ENCODE data around the gene FOXC1.

Gene FOXC1

GRCh38 chr6:1640476-1640875 lies 30.8 kb downstream of the FOXC1 start:
- H3K27me3 Mint-ChIP-seq (ENCODE audit: low read depth), result no peaks in the 10 kb centered on the region
- no peaks in the 10 kb centered on the region for H3K36me3 Mint-ChIP-seq (ENCODE audit: low read depth)
- H3K4me3 Mint-ChIP-seq, result no peak overlapping the region
- no peaks in the 10 kb centered on the region for H3K4me1 Mint-ChIP-seq (ENCODE audit: low read depth)
- no peak overlapping the region for H3K27ac Mint-ChIP-seq
- no peaks in the 10 kb centered on the region for H3K9me3 Mint-ChIP-seq

GRCh38 chr6:1641343-1641885 lies 31.7 kb downstream of the FOXC1 start:
- Mint-ChIP-seq H3K4me1 (ENCODE audit: low read depth) (no peaks in the 10 kb centered on the region), H3K36me3 (ENCODE audit: low read depth) (no peaks in the 10 kb centered on the region), H3K9me3 (no peaks in the 10 kb centered on the region), H3K4me3 (no peak overlapping the region), H3K27ac (no peak overlapping the region), H3K27me3 (ENCODE audit: low read depth) (no peaks in the 10 kb centered on the region)

- H3K27ac Mint-ChIP-seq, result no peak overlapping the region
- no peak overlapping the region for H3K4me3 Mint-ChIP-seq
- no peaks in the 10 kb centered on the region for H3K36me3 Mint-ChIP-seq (ENCODE audit: low read depth)
- H3K27me3 Mint-ChIP-seq (ENCODE audit: low read depth), result no peaks in the 10 kb centered on the region
- no peaks in the 10 kb centered on the region for H3K4me1 Mint-ChIP-seq (ENCODE audit: low read depth)
- H3K9me3 Mint-ChIP-seq, result no peaks in the 10 kb centered on the region
These were observed 33.4 kb downstream of the FOXC1 start for GRCh38 chr6:1643111-1643510.

DNA sequence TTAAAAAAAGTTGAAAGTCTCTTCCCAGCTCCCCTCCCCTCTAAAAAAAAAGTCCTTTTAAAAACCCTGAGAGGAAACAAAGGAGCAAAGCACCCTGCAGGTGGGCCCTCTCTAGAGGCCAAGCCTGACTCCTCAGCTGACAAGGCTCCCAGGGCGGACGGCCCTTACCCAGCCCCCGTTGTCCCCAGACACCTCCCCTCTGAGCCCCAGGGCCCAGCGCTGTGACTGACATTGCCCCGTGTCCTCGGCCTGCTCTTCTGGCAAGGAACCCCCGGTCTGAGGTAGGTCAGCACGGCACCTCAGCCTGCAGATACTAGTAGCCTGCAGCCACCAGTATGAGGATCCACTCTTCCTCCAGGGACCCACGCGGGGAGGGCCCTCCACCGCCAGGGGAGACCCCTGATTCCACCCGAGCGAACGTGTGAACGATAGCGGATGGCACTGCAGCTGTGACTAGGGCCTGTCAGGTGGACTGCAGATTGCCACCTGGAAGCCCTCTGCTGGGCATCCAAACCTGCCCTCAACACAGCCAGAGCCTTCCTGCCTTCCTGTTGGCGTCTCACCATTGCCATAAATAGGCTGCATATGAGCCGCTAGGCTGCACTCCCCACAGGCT lies 34.2 kb downstream of the FOXC1 start:
- H3K27ac Mint-ChIP-seq, result no peak overlapping the region
- no peaks in the 10 kb centered on the region for H3K27me3 Mint-ChIP-seq (ENCODE audit: low read depth)
- no peaks in the 10 kb centered on the region for H3K9me3 Mint-ChIP-seq
- no peak overlapping the region for H3K4me3 Mint-ChIP-seq
- no peaks in the 10 kb centered on the region for H3K36me3 Mint-ChIP-seq (ENCODE audit: low read depth)
- H3K4me1 Mint-ChIP-seq (ENCODE audit: low read depth), result no peaks in the 10 kb centered on the region

- Mint-ChIP-seq H3K27ac (no peak overlapping the region), H3K4me3 (no peak overlapping the region), H3K27me3 (ENCODE audit: low read depth) (no peaks in the 10 kb centered on the region), H3K36me3 (ENCODE audit: low read depth) (no peaks in the 10 kb centered on the region), H3K9me3 (no peaks in the 10 kb centered on the region), H3K4me1 (ENCODE audit: low read depth) (no peaks in the 10 kb centered on the region)
These were observed 34.9 kb downstream of the FOXC1 start for GRCh38 chr6:1644516-1645060.

GRCh38 chr6:1645466-1646185 lies 35.9 kb downstream of the FOXC1 start:
- no peaks in the 10 kb centered on the region for H3K9me3 Mint-ChIP-seq
- H3K27me3 Mint-ChIP-seq (ENCODE audit: low read depth), result no peaks in the 10 kb centered on the region
- H3K27ac Mint-ChIP-seq, result no peak overlapping the region
- no peak overlapping the region for H3K4me3 Mint-ChIP-seq
- H3K36me3 Mint-ChIP-seq (ENCODE audit: low read depth), result no peaks in the 10 kb centered on the region
- no peaks in the 10 kb centered on the region for H3K4me1 Mint-ChIP-seq (ENCODE audit: low read depth)

DNA sequence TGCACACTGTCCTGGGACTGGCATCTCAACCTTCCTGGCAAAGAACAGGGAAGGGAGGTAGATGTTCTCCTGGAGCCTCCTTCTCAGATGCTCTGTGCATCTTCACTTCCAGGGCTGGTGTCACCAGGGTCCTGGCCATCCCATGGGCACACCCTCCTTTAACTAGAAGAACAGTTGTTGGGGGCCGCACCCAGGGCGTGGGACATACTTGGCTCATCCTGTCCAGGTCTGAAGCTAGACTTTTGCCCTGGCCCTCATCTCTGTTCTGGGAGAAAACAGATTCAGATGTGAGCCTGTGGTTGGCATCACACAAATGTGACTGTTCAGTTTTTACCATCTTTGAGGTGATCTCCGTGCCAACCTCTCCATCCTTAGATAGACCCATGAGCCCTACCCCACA lies 41.6 kb downstream of the FOXC1 start:
- Mint-ChIP-seq H3K4me3 (no peak overlapping the region), H3K4me1 (ENCODE audit: low read depth) (no peaks in the 10 kb centered on the region), H3K27me3 (ENCODE audit: low read depth) (no peaks in the 10 kb centered on the region), H3K9me3 (no peaks in the 10 kb centered on the region), H3K36me3 (ENCODE audit: low read depth) (no peaks in the 10 kb centered on the region), H3K27ac (no peak overlapping the region)

DNA sequence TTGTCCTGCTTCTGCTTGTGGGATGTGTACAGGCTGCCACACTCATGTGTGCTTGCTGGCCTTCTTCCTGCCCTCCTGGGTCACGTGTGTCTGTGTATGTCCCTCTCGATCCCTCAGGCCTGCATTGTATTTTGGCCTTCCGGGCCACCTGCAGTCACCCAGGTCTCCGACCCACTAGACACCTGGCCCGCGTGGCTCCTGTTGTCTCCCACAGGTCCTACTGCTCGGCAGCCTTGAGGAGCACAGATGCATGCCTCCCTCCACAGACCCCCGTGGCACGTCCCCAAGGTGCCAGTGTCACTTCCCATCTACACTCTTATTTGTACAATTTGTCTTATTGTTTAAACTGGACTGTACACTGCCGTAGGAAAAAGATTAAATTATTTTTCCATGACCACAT lies 43.1 kb downstream of the FOXC1 start:
- Mint-ChIP-seq H3K9me3 (no peaks in the 10 kb centered on the region), H3K27me3 (ENCODE audit: low read depth) (no peaks in the 10 kb centered on the region), H3K4me1 (ENCODE audit: low read depth) (no peaks in the 10 kb centered on the region), H3K27ac (no peak overlapping the region), H3K36me3 (ENCODE audit: low read depth) (no peaks in the 10 kb centered on the region), H3K4me3 (no peak overlapping the region)

- Mint-ChIP-seq H3K36me3 (ENCODE audit: low read depth) (no peaks in the 10 kb centered on the region), H3K27ac (no peak overlapping the region), H3K4me3 (no peak overlapping the region), H3K27me3 (ENCODE audit: low read depth) (no peaks in the 10 kb centered on the region), H3K4me1 (ENCODE audit: low read depth) (no peaks in the 10 kb centered on the region), H3K9me3 (no peaks in the 10 kb centered on the region)
These were observed 44.3 kb downstream of the FOXC1 start for GRCh38 chr6:1654054-1654453.

DNA sequence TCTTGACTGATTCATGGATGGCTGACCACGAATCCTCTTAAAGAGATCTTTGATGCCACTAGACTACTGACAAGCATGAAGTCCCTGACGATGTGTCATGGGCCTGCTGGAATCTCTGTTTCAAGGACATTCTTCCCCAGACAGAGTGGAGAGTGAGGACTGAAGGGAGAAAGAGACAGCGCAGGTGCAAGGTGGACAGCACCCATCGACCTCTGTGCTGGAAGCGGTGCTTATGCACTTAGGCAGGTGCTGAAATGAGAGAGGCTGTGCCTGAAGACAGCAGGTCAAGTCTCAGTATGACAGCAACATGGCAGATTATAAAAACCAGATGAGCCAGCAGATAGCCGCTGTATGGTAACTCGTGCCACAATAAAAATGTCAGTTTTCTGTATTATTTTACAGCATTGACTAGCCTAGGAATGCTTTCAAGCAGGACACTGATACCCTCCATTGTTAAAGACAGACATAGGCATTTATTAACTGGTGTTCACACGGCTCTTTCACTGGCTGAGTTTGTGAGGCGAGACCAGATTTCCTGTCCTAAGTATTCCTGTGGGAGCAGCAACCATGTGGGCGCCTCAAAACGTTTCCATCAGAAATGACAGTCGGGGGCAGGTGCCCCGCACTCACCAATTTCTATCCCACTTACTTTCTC lies 47.5 kb downstream of the FOXC1 start:
- Mint-ChIP-seq H3K36me3 (ENCODE audit: low read depth) (no peaks in the 10 kb centered on the region), H3K27me3 (ENCODE audit: low read depth) (no peaks in the 10 kb centered on the region), H3K4me3 (no peak overlapping the region), H3K4me1 (ENCODE audit: low read depth) (no peaks in the 10 kb centered on the region), H3K27ac (no peak overlapping the region), H3K9me3 (no peaks in the 10 kb centered on the region)

- no peaks in the 10 kb centered on the region for H3K36me3 Mint-ChIP-seq (ENCODE audit: low read depth)
- H3K27me3 Mint-ChIP-seq (ENCODE audit: low read depth), result no peaks in the 10 kb centered on the region
- H3K27ac Mint-ChIP-seq, result no peak overlapping the region
- H3K4me3 Mint-ChIP-seq, result no peak overlapping the region
- no peaks in the 10 kb centered on the region for H3K9me3 Mint-ChIP-seq
- no peaks in the 10 kb centered on the region for H3K4me1 Mint-ChIP-seq (ENCODE audit: low read depth)
These were observed 48.1 kb downstream of the FOXC1 start for GRCh38 chr6:1657771-1658165.

DNA sequence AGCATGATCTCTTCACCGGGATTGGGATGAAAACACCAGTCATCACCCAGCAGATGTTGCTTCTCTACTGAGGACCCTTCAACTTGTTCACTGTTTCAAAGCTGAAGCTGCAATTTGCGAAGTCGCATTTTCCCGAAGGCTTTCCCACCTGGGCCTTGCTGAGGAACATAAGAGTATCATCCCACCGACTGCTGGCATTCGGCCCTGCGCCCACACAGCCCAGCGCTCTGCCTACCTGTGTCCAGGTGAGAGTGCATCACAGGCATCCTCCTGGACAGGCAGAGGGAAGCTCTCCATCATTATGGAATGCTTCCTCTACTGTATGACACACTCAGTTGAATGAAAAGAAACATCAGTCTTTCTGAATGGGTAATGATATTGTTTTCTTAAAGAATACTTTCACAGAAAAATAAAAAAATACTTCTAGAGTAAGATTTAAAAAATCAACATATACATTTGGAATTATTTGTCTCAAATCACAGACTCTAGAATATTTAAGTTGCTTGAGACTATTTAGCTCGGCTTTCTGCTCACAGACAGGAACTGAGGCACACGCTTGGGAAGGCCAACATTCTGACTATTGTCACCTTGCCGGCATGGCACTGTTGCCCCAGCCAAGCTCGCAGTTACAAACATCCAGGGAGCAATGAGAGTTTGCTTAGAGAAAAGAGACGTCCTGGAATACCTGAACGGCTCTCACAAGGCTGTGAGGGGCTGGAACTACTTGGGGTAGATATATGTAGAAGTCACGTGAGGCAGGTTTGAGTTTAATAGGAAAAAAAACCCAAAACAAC lies 48.7 kb downstream of the FOXC1 start:
- H3K27ac Mint-ChIP-seq, result no peak overlapping the region
- H3K36me3 Mint-ChIP-seq (ENCODE audit: low read depth), result no peaks in the 10 kb centered on the region
- no peak overlapping the region for H3K4me3 Mint-ChIP-seq
- no peaks in the 10 kb centered on the region for H3K4me1 Mint-ChIP-seq (ENCODE audit: low read depth)
- no peaks in the 10 kb centered on the region for H3K27me3 Mint-ChIP-seq (ENCODE audit: low read depth)
- H3K9me3 Mint-ChIP-seq, result no peaks in the 10 kb centered on the region

- Mint-ChIP-seq H3K4me3 (no peak overlapping the region), H3K27me3 (ENCODE audit: low read depth) (no peaks in the 10 kb centered on the region), H3K9me3 (no peaks in the 10 kb centered on the region), H3K4me1 (ENCODE audit: low read depth) (no peaks in the 10 kb centered on the region), H3K36me3 (ENCODE audit: low read depth) (no peaks in the 10 kb centered on the region), H3K27ac (no peak overlapping the region)
These were observed 50.1 kb downstream of the FOXC1 start for GRCh38 chr6:1659816-1660215.

DNA sequence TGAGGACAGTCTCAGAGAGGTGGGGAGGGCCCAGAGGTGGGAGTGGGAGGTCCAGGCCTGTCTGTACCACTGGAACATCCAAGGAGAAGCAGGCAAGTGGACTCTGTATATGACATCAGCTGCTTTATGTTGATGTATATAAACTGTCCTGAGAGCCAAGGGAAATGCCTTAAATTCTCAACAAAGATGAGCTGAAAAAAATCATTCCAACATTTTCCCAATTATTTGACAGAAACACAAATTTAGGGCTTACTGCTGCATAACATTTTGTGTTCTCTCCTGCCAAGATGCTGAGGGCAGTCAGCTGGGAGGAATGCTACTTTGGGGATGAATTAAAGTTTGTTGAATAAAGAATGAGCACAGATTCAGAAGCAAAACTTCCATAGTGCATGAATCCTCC lies 52.8 kb downstream of the FOXC1 start:
- H3K9me3 Mint-ChIP-seq, result no peaks in the 10 kb centered on the region
- no peak overlapping the region for H3K27ac Mint-ChIP-seq
- H3K4me1 Mint-ChIP-seq (ENCODE audit: low read depth), result peaks cover 4% of the 10 kb centered on the region
- no peak overlapping the region for H3K4me3 Mint-ChIP-seq
- H3K27me3 Mint-ChIP-seq (ENCODE audit: low read depth), result no peaks in the 10 kb centered on the region
- H3K36me3 Mint-ChIP-seq (ENCODE audit: low read depth), result no peaks in the 10 kb centered on the region
